Right atrium auricular region (tissue), 2 donors: ENCODE results near the gene SWT1. TPM values are rescaled to one million over a fixed set of nuclear protein-coding genes. Genes with fewer than 3 reads are reported as not detected.

Experiments used
- DNase-seq: peaks from one replicate; pipeline ENCODE4 v3.0.0-alpha.2; 2019; ENCODE audit warnings: low spot score
- H3K27ac ChIP-seq, 2 donors: fragments of 200-600 bp; sonication (generic); 1 replicate in 1 of 2; 2 replicates in 1 of 2; pipeline ENCODE4 v1.5.1; 2016 to 2019
- H3K27me3 ChIP-seq, 2 donors: fragments of 200-600 bp; sonication (generic); one replicate each; pipeline versions ENCODE4 v1.5.1 to v1.6.0; 2017 to 2019
- H3K36me3 ChIP-seq: fragments of 200-600 bp; sonication (generic); one replicate; pipeline ENCODE4 v1.5.1; 2016
- H3K4me1 ChIP-seq, 2 donors: fragments of 200-600 bp; sonication (generic); one replicate each; pipeline versions ENCODE4 v1.5.1 to v1.6.0; 2017 to 2019
- H3K4me3 ChIP-seq, 2 donors: fragments of 200-600 bp; sonication (generic); 1 replicate in 1 of 2; 2 replicates in 1 of 2; pipeline ENCODE4 v1.5.1; 2017 to 2019; ENCODE audit warnings: mild to moderate bottlenecking in 1 of 2, moderate library complexity in 1 of 2
- H3K9me3 ChIP-seq, 2 donors: fragments of 200-600 bp; sonication (generic); one replicate each; pipeline ENCODE4 v1.5.1; 2019
- CTCF ChIP-seq, 2 donors: fragments of 200-600 bp; sonication (generic); IDR thresholded peaks; one replicate each; pipeline ENCODE4 v1.5.1; 2019; ENCODE audit warnings: antibody characterized with exemption in 2 of 2
- total RNA-seq, 2 donors: library from RNA; depleted of rRNA; stranded (reverse); fragments of >200 nt; gene quantifications; one replicate each; pipeline ENCODE4 v1.1.0, GENCODE V29; 2016

SWT1 gene
- total RNA-seq, 2 donors from 2014 or later: 4.9 to 6.2 TPM

DNA sequence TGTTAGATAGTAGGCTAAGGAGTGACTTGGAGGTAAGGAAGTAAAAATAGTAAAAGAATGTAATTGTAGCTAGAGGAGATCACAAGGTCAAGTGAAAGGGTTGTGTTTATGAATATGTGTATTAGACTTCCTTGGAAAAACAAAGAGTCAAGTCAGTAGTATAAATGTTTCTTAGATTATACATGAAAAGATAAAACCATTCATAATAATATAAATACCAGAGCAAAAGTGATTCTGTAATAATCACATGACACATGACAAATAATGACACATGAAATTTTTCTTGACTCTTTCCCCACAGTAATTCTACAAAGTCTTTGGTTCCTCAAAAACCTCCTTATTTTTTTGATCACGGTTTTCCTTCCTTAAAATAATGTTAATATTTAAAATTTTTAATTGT is 103.6 kb downstream of the SWT1 start:
- H3K4me1 ChIP-seq: no peaks in the 10 kb centered on the region
- DNase-seq: no peak
- no peaks in the 10 kb centered on the region for H3K9me3 ChIP-seq
- no peak overlapping the region for H3K4me3 ChIP-seq
- H3K27me3 ChIP-seq: no peaks in the 10 kb centered on the region
- no peak overlapping the region for H3K27ac ChIP-seq
- H3K36me3 ChIP-seq: no peaks in the 10 kb centered on the region
- TF ChIP-seq CTCF (IDR thresholded peaks at IDR 0.05): no peak

GRCh38 chr1:185262151-185262550 is 105.2 kb downstream of the SWT1 start:
- Histone ChIP-seq H3K4me3 (no peak overlapping the region), H3K4me1 (no peaks in the 10 kb centered on the region), H3K27ac (no peak overlapping the region), H3K9me3 (no peaks in the 10 kb centered on the region), H3K27me3 (no peaks in the 10 kb centered on the region), H3K36me3 (no peaks in the 10 kb centered on the region)
- no peak for DNase-seq
- no peak for TF ChIP-seq CTCF (IDR thresholded peaks at IDR 0.05)

DNA sequence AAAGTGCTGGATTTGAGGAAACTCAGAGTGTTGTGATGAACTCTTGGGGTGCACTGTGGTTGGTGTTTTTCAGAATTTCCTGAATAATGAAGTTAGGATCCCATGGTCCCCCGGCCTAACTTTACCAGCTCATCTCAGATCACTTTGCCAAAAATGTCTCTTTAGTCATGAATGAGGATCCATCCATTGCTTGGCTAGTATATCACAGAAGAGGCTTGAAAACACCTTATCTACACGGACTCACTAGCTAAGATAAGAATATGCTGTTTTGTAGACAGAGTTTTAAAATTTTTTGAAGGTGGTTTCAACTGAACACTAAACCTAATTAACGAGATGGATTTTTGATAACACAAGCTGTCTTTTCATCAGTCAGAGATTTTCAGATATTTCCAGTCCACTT is 106.3 kb downstream of the SWT1 start:
- H3K4me3 ChIP-seq: no peak overlapping the region
- no peak for DNase-seq
- H3K27ac ChIP-seq: no peak overlapping the region
- no peaks in the 10 kb centered on the region for H3K9me3 ChIP-seq
- no peaks in the 10 kb centered on the region for H3K4me1 ChIP-seq
- TF ChIP-seq CTCF (IDR thresholded peaks at IDR 0.05): no peak
- H3K27me3 ChIP-seq: no peaks in the 10 kb centered on the region
- H3K36me3 ChIP-seq: no peaks in the 10 kb centered on the region

DNA sequence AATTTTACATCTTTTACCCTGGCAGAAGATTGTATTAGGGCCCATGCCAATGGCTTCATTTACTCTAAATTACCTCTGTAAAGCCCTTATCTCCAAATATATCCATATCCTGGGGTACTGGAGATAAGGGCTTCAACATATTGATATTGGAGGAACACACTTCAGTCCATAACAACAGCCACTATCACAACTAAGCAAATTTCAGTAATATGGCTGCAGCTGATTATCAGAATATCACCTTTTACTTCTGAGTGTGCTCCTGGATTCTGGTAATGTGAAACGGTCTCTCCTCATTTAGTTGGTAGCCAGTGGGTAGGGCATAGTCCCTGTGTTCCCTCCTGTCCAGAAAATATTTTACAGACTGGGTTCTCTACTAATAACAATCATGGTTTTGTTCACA is 106.8 kb downstream of the SWT1 start:
- no peak for DNase-seq
- Histone ChIP-seq H3K9me3 (no peaks in the 10 kb centered on the region), H3K27ac (no peak overlapping the region), H3K4me3 (no peak overlapping the region), H3K4me1 (no peaks in the 10 kb centered on the region), H3K27me3 (no peaks in the 10 kb centered on the region), H3K36me3 (no peaks in the 10 kb centered on the region)
- no peak for TF ChIP-seq CTCF (IDR thresholded peaks at IDR 0.05)

DNA sequence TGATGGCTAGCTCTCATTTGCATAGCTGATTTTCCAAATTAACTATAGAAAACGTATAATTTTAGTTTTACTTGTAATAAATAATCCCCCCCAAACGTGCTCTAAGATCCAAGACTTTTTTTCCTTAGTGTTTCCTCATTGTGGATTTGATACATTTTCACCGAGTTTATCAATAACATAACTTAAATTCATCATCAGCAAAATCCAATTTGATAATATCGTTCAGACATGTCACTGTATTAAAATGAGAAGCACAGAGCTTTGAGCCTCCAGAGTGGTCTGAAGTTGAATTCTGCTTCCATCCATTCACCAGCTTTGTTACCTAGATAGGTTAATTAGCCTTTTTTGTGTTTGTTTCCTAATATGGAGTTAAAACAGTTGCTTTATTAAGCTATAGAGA is 108.3 kb downstream of the SWT1 start:
- no peak for TF ChIP-seq CTCF (IDR thresholded peaks at IDR 0.05)
- H3K9me3 ChIP-seq: no peaks in the 10 kb centered on the region
- H3K27me3 ChIP-seq: no peaks in the 10 kb centered on the region
- no peaks in the 10 kb centered on the region for H3K4me1 ChIP-seq
- DNase-seq: no peak
- no peak overlapping the region for H3K4me3 ChIP-seq
- no peaks in the 10 kb centered on the region for H3K36me3 ChIP-seq
- no peak overlapping the region for H3K27ac ChIP-seq

- no peak overlapping the region for H3K27ac ChIP-seq
- no peaks in the 10 kb centered on the region for H3K27me3 ChIP-seq
- TF ChIP-seq CTCF (IDR thresholded peaks at IDR 0.05): no peak
- no peaks in the 10 kb centered on the region for H3K36me3 ChIP-seq
- no peaks in the 10 kb centered on the region for H3K9me3 ChIP-seq
- no peak overlapping the region for H3K4me3 ChIP-seq
- DNase-seq: no peak
- H3K4me1 ChIP-seq: no peaks in the 10 kb centered on the region
Measured at GRCh38 chr1:185267301-185267700, 110.3 kb downstream of the SWT1 start.
